Breast epithelium (tissue), 3 donors: Measurements from ENCODE around the gene ST6GALNAC3.

ENCODE experiments used
- POLR2A ChIP-seq: fragments of 450-650 bp; IDR thresholded peaks from one replicate; pipeline ENCODE4 v1.6.1; 2016; ENCODE audit warnings: antibody characterized with exemption, mild to moderate bottlenecking, moderate library complexity
- TF ChIP-seq, protein P1 (sequence below), 3 donors: fragments of 450-650 bp; IDR thresholded peaks; one replicate each; pipeline ENCODE4 v1.5.1; 2016 to 2017; ENCODE audit warnings: antibody characterized with exemption in 3 of 3, mild to moderate bottlenecking in 3 of 3, moderate library complexity in 3 of 3

DNA sequence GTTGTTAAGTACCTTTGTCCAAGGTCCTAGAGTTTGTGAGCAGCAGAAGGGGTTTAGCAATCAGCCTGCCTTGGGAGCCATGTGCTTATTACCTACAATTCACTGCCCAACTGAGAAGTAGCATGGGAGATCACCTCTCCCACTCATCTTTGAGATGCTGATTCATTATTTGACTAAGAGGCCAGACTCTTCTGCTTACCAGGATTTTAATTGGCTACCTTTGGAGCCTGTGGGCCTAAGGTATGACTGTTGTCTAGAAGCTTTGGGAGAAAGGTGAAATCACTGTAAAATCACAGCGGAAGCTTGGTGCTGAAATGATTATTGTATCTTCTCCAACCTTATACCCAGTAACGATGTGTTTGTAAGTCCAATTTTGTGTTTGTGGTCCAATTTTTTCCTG is 213.4 kb downstream of the ST6GALNAC3 start:
- no peak for TF ChIP-seq POLR2A
- TF ChIP-seq, protein P1, sequence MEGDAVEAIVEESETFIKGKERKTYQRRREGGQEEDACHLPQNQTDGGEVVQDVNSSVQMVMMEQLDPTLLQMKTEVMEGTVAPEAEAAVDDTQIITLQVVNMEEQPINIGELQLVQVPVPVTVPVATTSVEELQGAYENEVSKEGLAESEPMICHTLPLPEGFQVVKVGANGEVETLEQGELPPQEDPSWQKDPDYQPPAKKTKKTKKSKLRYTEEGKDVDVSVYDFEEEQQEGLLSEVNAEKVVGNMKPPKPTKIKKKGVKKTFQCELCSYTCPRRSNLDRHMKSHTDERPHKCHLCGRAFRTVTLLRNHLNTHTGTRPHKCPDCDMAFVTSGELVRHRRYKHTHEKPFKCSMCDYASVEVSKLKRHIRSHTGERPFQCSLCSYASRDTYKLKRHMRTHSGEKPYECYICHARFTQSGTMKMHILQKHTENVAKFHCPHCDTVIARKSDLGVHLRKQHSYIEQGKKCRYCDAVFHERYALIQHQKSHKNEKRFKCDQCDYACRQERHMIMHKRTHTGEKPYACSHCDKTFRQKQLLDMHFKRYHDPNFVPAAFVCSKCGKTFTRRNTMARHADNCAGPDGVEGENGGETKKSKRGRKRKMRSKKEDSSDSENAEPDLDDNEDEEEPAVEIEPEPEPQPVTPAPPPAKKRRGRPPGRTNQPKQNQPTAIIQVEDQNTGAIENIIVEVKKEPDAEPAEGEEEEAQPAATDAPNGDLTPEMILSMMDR (IDR thresholded peaks at IDR 0.05) = no peak
